GM23338 (cell line): ENCODE measurements around the gene ATG2A. TPM values are rescaled to one million over a fixed set of nuclear protein-coding genes. Genes with fewer than 3 reads are reported as not detected.

ENCODE experiments used
- ATAC-seq: fragments of 200-7000 bp; cut with Tn5 transposase; 3 replicates; pipeline ENCODE4 v1.9.1; 2020
- DNase-seq: peaks from one replicate; pipeline ENCODE4 v3.0.0-alpha.2; 2015; ENCODE audit warnings: low spot score
- H2AFZ ChIP-seq: fragments of 200-600 bp; sonication (generic); 2 replicates; pipeline ENCODE4 v1.8.0; 2016; ENCODE audit warnings: antibody characterized with exemption, mild to moderate bottlenecking, moderate library complexity
- H3F3A ChIP-seq: fragments of 200-600 bp; sonication (generic); replicated peaks from 2 replicates; pipeline ENCODE4 v1.8.0; 2017; ENCODE audit warnings: antibody characterized with exemption, mixed run types, low read depth
- H3K27ac ChIP-seq: fragments of 200-600 bp; sonication (generic); 2 replicates; pipeline ENCODE4 v1.6.1; 2016; ENCODE audit warnings: low read depth
- H3K27me3 ChIP-seq: fragments of 200-600 bp; sonication (generic); 2 replicates; pipeline ENCODE4 v1.8.0; 2016; ENCODE audit warnings: mild to moderate bottlenecking, mixed run types, moderate library complexity; ENCODE audit not compliant: insufficient read depth
- H3K36me3 ChIP-seq: fragments of 200-600 bp; sonication (generic); 2 replicates; pipeline ENCODE4 v1.8.0; 2016; ENCODE audit warnings: mild to moderate bottlenecking; ENCODE audit not compliant: insufficient read depth
- H3K4me1 ChIP-seq: fragments of 200-600 bp; sonication (generic); 2 replicates; pipeline ENCODE4 v1.8.0; 2016; ENCODE audit warnings: mild to moderate bottlenecking, moderate library complexity; ENCODE audit not compliant: insufficient read depth
- H3K4me2 ChIP-seq: fragments of 200-600 bp; sonication (generic); 2 replicates; pipeline ENCODE4 v1.7.1; 2017; ENCODE audit warnings: mixed run types
- H3K4me3 ChIP-seq: fragments of 200-600 bp; sonication (generic); 2 replicates; pipeline ENCODE4 v1.6.1; 2016; ENCODE audit warnings: mixed run types
- H3K79me2 ChIP-seq: fragments of 200-600 bp; sonication (generic); replicated peaks from 2 replicates; pipeline ENCODE4 v1.8.0; 2017; ENCODE audit warnings: mild to moderate bottlenecking; ENCODE audit not compliant: insufficient read depth
- H3K9me2 ChIP-seq: fragments of 200-600 bp; sonication (generic); 2 replicates; pipeline ENCODE4 v1.8.0; 2017; ENCODE audit not compliant: insufficient read depth
- H4K20me1 ChIP-seq: fragments of 200-600 bp; sonication (generic); replicated peaks from 2 replicates; pipeline ENCODE4 v1.8.0; 2017; ENCODE audit warnings: mild to moderate bottlenecking; ENCODE audit not compliant: insufficient read depth
- H3K27ac Mint-ChIP-seq: 2 replicates; pipeline ENCODE4 v1.8.0; 2020; ENCODE audit warnings: inconsistent platforms, mild to moderate bottlenecking, moderate library complexity, mixed read lengths
- H3K27me3 Mint-ChIP-seq: 3 replicates; pipeline ENCODE4 v1.8.0; 2022; ENCODE audit warnings: low read depth, mild to moderate bottlenecking, moderate library complexity, mixed read lengths, inconsistent platforms; ENCODE audit not compliant: insufficient read depth, poor library complexity
- H3K36me3 Mint-ChIP-seq: 3 replicates; pipeline ENCODE4 v1.8.0; 2021; ENCODE audit warnings: low read depth, mild to moderate bottlenecking, inconsistent platforms, moderate library complexity, mixed read lengths
- H3K4me1 Mint-ChIP-seq: 3 replicates; pipeline ENCODE4 v1.8.0; 2020; ENCODE audit warnings: mild to moderate bottlenecking, inconsistent platforms, mixed read lengths
- H3K4me3 Mint-ChIP-seq: 3 replicates; pipeline ENCODE4 v1.8.0; 2021; ENCODE audit warnings: moderate library complexity, mild to moderate bottlenecking, inconsistent platforms, mixed read lengths
- H3K9me3 Mint-ChIP-seq: 3 replicates; pipeline ENCODE4 v1.8.0; 2020; ENCODE audit warnings: moderate library complexity, mild to moderate bottlenecking, inconsistent platforms, mixed read lengths
- CREB1 ChIP-seq: fragments of 250-450 bp; sonication (Bioruptor Pico); IDR thresholded peaks from 2 replicates; pipeline ENCODE4 v1.5.0; 2020; ENCODE audit warnings: low read depth, mild to moderate bottlenecking, moderate library complexity
- CTCF ChIP-seq, 2 experiments: fragments of 200-600 bp in 1 of 2; sonication (generic) in 1 of 2; conservative IDR thresholded peaks; 2 replicates each; pipeline versions ENCODE4 v1.5.1 to v1.6.1; 2016 to 2017; ENCODE audit warnings: antibody characterized with exemption in 2 of 2, low read depth in 2 of 2, mild to moderate bottlenecking in 2 of 2, moderate library complexity in 1 of 2
- ETS1 ChIP-seq: IDR thresholded peaks from 2 replicates; pipeline ENCODE4 v1.6.1; 2016; ENCODE audit warnings: antibody characterized with exemption
- EZH2 ChIP-seq: fragments of 200-600 bp; sonication (generic); IDR thresholded peaks from one replicate; pipeline ENCODE4 v1.8.0; 2017; ENCODE audit warnings: antibody characterized with exemption, mild to moderate bottlenecking, low read depth; ENCODE audit not compliant: unreplicated experiment
- EZH2phosphoT487 ChIP-seq: fragments of 200-600 bp; sonication (generic); IDR thresholded peaks from one replicate; pipeline ENCODE4 v1.8.1; 2018; ENCODE audit warnings: antibody characterized with exemption; ENCODE audit not compliant: unreplicated experiment
- JUNB ChIP-seq: IDR thresholded peaks from one replicate; pipeline ENCODE4 v1.6.1; 2016; ENCODE audit warnings: antibody characterized with exemption; ENCODE audit not compliant: unreplicated experiment
- NANOG ChIP-seq: IDR thresholded peaks from 2 replicates; pipeline ENCODE4 v1.6.1; 2016; ENCODE audit warnings: antibody characterized with exemption, borderline replicate concordance
- POLR2AphosphoS5 ChIP-seq: IDR thresholded peaks from 2 replicates; pipeline ENCODE4 v1.6.1; 2016; ENCODE audit warnings: antibody characterized with exemption, low read depth
- REST ChIP-seq: IDR thresholded peaks from one replicate; pipeline ENCODE4 v1.6.1; 2018; ENCODE audit warnings: antibody characterized with exemption; ENCODE audit not compliant: unreplicated experiment
- STAT1 ChIP-seq: IDR thresholded peaks from one replicate; pipeline ENCODE4 v1.6.1; 2016; ENCODE audit warnings: antibody characterized with exemption; ENCODE audit not compliant: unreplicated experiment
- ZNF114 ChIP-seq: fragments of 250-450 bp; sonication (Bioruptor Pico); IDR thresholded peaks from 2 replicates; pipeline ENCODE4 v1.5.0; 2020; ENCODE audit warnings: mild to moderate bottlenecking, moderate library complexity
- ZNF331 ChIP-seq: fragments of 250-450 bp; sonication (Bioruptor Pico); IDR thresholded peaks from 2 replicates; pipeline ENCODE4 v1.5.0; 2020; ENCODE audit warnings: low read depth, mild to moderate bottlenecking, moderate library complexity
- ZNF462 ChIP-seq: fragments of 250-450 bp; sonication (Bioruptor Pico); IDR thresholded peaks from 2 replicates; pipeline ENCODE4 v1.5.0; 2020; ENCODE audit warnings: mild to moderate bottlenecking, moderate library complexity
- polyA plus RNA-seq: library from polyadenylated mRNA; unstranded; fragments of >200 nt; fragmentation: Nextera tagmentation; extraction: Ambion mirVana; gene quantifications from 2 replicates; pipeline ENCODE4 v1.2.1, GENCODE V29; 2016
- total RNA-seq: library from RNA; depleted of rRNA; stranded (reverse); fragments of >200 nt; shearing (Covaris generic); gene quantifications from 2 replicates; pipeline ENCODE4 v1.2.3, GENCODE V29; 2014

ATG2A gene
- total and polyA plus RNA-seq, 2 experiments from 2014 or later: 8.7 to 31.7 TPM

GRCh38 chr11:64906314-64906635 lies 10.7 kb downstream of the ATG2A start:
- H3K36me3 Mint-ChIP-seq: peaks cover 6% of the 10 kb centered on the region
- TF ChIP-seq ZNF462 (CRISPR knock-in tag) (no peak), ZNF331 (CRISPR knock-in tag) (no peak), EZH2 (no peak), REST (no peak), ETS1 (no peak), STAT1 (no peak), EZH2phosphoT487 (no peak), JUNB (no peak), NANOG (no peak), ZNF114 (CRISPR knock-in tag) (no peak), CREB1 (CRISPR knock-in tag) (no peak), POLR2AphosphoS5 (no peak), CTCF (conservative IDR thresholded peaks at IDR 0.05; ENCODE audit: low read depth in 2 of 2) (no peak)
- no peak overlapping the region for H3K4me3 Mint-ChIP-seq
- no peaks in the 10 kb centered on the region; the same call in 2 of the 3 replicates for H3K9me3 Mint-ChIP-seq
- Histone ChIP-seq H3K4me2 (no peak overlapping the region), H3F3A (no peaks in the 10 kb centered on the region), H2AFZ (no peak overlapping the region), H3K27ac (no peak overlapping the region), H4K20me1 (no peaks in the 10 kb centered on the region; the same call in none of the 2 replicates), H3K4me1 (no peaks in the 10 kb centered on the region), H3K4me3 (no peak overlapping the region), H3K9me2 (no peaks in the 10 kb centered on the region), H3K27me3 (no peaks in the 10 kb centered on the region), H3K79me2 (no peaks in the 10 kb centered on the region), H3K36me3 (no peaks in the 10 kb centered on the region)
- H3K27ac Mint-ChIP-seq: no peak overlapping the region
- H3K27me3 Mint-ChIP-seq: peaks cover 7% of the 10 kb centered on the region
- DNase-seq (no peak), ATAC-seq (no peak)
- H3K4me1 Mint-ChIP-seq: no peaks in the 10 kb centered on the region
